Small intestine (tissue), 7 donors: Measurements from ENCODE around the gene TPSB2. TPM values are rescaled to one million over a fixed set of nuclear protein-coding genes. Genes with fewer than 3 reads are reported as not detected.

Experiments used
- DNase-seq, 2 donors: peaks; one replicate each; pipeline versions ENCODE4 v3.0.0 to v3.0.0-alpha.2; 2013
- FAIRE-seq: peaks from 2 replicates; lab custom pipeline; 2012; peaks lifted over from hg19 to GRCh38; lab: Jason Lieb, UNC
- H3K27ac ChIP-seq, 3 donors: one replicate each; pipeline ENCODE4 v1.5.1; 2013; ENCODE audit warnings: low read length in 2 of 3, mild to moderate bottlenecking in 2 of 3, control low read depth in 1 of 3, inconsistent platforms in 1 of 3, low read depth in 1 of 3, moderate library complexity in 1 of 3
- H3K27me3 ChIP-seq, 3 donors: one replicate each; pipeline ENCODE4 v1.6.1; 2013; ENCODE audit warnings: low read length in 3 of 3, inconsistent platforms in 1 of 3; ENCODE audit not compliant: control insufficient read depth in 3 of 3, insufficient read depth in 3 of 3
- H3K36me3 ChIP-seq, 3 donors: one replicate each; pipeline ENCODE4 v1.6.1; 2013; ENCODE audit warnings: low read length in 3 of 3, inconsistent platforms in 1 of 3, low read depth in 1 of 3, mild to moderate bottlenecking in 1 of 3, moderate library complexity in 1 of 3; ENCODE audit not compliant: control insufficient read depth in 3 of 3, insufficient read depth in 2 of 3
- H3K4me1 ChIP-seq, 3 donors: one replicate each; pipeline ENCODE4 v1.6.1; 2013; ENCODE audit warnings: low read length in 2 of 3, inconsistent platforms in 1 of 3, low read depth in 1 of 3, mild to moderate bottlenecking in 1 of 3, moderate library complexity in 1 of 3; ENCODE audit not compliant: control insufficient read depth in 3 of 3, insufficient read depth in 2 of 3
- H3K4me3 ChIP-seq, 3 donors: one replicate each; pipeline ENCODE4 v1.5.1; 2013; ENCODE audit warnings: low read length in 3 of 3, control low read depth in 1 of 3, inconsistent platforms in 1 of 3, low read depth in 1 of 3, mild to moderate bottlenecking in 1 of 3, moderate library complexity in 1 of 3
- H3K9me3 ChIP-seq, 2 donors: one replicate each; pipeline ENCODE4 v1.6.1; 2013; ENCODE audit warnings: low read depth in 1 of 2, low read length in 1 of 2; ENCODE audit not compliant: control insufficient read depth in 2 of 2, insufficient read depth in 1 of 2
- WGBS, 3 donors: extraction: QIAGEN DNeasy Blood & Tissue Kit; methylation state at CpG; one replicate each; pipeline ENCODE4 v1.1.7; 2013; 5-methylcytosine and 5-hydroxymethylcytosine counted together
- polyA plus RNA-seq, 4 donors: library from polyadenylated mRNA; stranded (reverse) in 3 of 4; unstranded in 1 of 4; fragments of 200-250 nt in 3 of 4; fragments of 120-200 nt in 1 of 4; gene quantifications; one replicate each; pipeline versions ENCODE4 v1.2.1 to v1.2.3, GENCODE V29; 2013
- donor health status: healthy with polysubstance abuse.
- donor health status: control.
- donor health status: control.
- donor health status: Bipolar disorder and iron deficiency.
- donor health status: healthy.

Gene TPSB2
- polyA plus RNA-seq, 4 donors = 0.47 to 58.7 (median 20.5) TPM

- FAIRE-seq (no peak), DNase-seq (no peak)
- Histone ChIP-seq H3K4me1 (no peaks in the 10 kb centered on the region), H3K27me3 (peaks cover 6 to 32% (median 15%) of the 10 kb centered on the region in 3 donors), H3K4me3 (no peak overlapping the region), H3K27ac (no peak overlapping the region), H3K36me3 (no peaks in the 10 kb centered on the region), H3K9me3 (no peaks in the 10 kb centered on the region)
- WGBS, 3 donors = 96 to 97% (median 96%) methylated on average over 16 of the region's 16 CpGs
These were observed 34.5 kb upstream of the TPSB2 start for GRCh38 chr16:1264345-1265089.

DNA sequence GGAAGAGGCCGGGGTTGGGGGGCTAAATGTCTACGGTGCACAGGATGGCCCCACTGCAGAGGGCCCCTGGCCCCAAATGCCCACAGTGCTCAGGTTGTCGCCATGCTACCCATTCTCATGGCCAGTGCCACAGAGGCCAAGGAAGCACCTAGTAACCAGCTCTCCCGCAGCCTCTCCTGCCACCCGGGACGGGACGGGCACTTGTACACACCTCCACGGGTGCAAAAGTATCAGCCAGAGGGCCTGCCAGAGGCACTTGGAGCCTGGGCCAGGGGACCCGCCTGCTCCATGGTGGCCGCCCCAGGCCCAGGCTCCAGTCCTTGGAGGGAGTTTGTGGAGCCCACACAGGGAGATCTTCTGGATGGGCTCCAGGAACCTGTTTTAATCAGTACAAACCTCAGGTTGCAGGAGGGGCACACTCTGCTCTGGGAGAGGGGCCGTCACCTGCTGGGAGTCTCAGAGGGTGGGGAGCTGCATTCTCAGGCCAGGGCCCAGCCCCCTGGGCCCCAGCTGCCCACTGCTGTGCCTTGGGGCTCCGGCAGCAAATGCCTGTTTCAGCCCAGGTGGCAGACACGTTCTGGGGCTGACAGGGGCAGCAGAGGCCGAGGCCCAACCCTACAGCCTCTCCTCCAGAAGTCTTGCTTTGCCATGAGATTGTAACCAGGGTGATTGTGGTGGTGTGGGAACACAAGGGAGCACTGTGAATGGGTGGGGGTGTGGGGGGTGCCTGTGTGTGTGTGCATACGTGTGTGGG lies 33.8 kb upstream of the TPSB2 start:
- Histone ChIP-seq H3K36me3 (no peaks in the 10 kb centered on the region), H3K9me3 (no peaks in the 10 kb centered on the region), H3K27ac (no peak overlapping the region), H3K4me3 (no peak overlapping the region), H3K4me1 (no peaks in the 10 kb centered on the region), H3K27me3 (peaks cover 6 to 40% (median 15%) of the 10 kb centered on the region in 3 donors)
- FAIRE-seq (no peak), DNase-seq (no peak)
- 60 to 81% (median 66%) methylated on average over 15 of the region's 15 CpGs for WGBS, 3 donors

GRCh38 chr16:1262846-1263221 lies 32.9 kb upstream of the TPSB2 start:
- no peaks in the 10 kb centered on the region for H3K36me3 ChIP-seq
- FAIRE-seq (no peak), DNase-seq (no peak)
- H3K4me1 ChIP-seq = no peaks in the 10 kb centered on the region
- H3K27ac ChIP-seq = no peak overlapping the region
- H3K4me3 ChIP-seq = no peak overlapping the region
- H3K27me3 ChIP-seq = peaks cover 6 to 40% (median 15%) of the 10 kb centered on the region in 3 donors
- H3K9me3 ChIP-seq = no peaks in the 10 kb centered on the region
- 75 to 84% (median 81%) methylated on average over 8 to 9 of the region's 9 CpGs for WGBS, 3 donors

- no peak for DNase-seq
- 80 to 84% (median 80%) methylated on average over 30 to 32 of the region's 32 CpGs for WGBS, 3 donors
- Histone ChIP-seq H3K36me3 (no peaks in the 10 kb centered on the region), H3K4me1 (no peaks in the 10 kb centered on the region), H3K9me3 (no peaks in the 10 kb centered on the region), H3K4me3 (no peak overlapping the region), H3K27me3 (peaks cover 6 to 40% (median 15%) of the 10 kb centered on the region in 3 donors), H3K27ac (no peak overlapping the region)
- no peak for FAIRE-seq
These were observed 32.3 kb upstream of the TPSB2 start for GRCh38 chr16:1262210-1262845.

- Histone ChIP-seq H3K4me3 (no peak overlapping the region), H3K27me3 (peaks cover 9 to 40% (median 15%) of the 10 kb centered on the region in 3 donors), H3K9me3 (no peaks in the 10 kb centered on the region), H3K36me3 (no peaks in the 10 kb centered on the region), H3K4me1 (no peaks in the 10 kb centered on the region), H3K27ac (no peak overlapping the region)
- DNase-seq (no peak), FAIRE-seq (no peak)
- 8 to 14% (median 13%) methylated on average over 38 to 47 of the region's 47 CpGs for WGBS, 3 donors
These were observed 31.3 kb upstream of the TPSB2 start for GRCh38 chr16:1261131-1261892.

DNA sequence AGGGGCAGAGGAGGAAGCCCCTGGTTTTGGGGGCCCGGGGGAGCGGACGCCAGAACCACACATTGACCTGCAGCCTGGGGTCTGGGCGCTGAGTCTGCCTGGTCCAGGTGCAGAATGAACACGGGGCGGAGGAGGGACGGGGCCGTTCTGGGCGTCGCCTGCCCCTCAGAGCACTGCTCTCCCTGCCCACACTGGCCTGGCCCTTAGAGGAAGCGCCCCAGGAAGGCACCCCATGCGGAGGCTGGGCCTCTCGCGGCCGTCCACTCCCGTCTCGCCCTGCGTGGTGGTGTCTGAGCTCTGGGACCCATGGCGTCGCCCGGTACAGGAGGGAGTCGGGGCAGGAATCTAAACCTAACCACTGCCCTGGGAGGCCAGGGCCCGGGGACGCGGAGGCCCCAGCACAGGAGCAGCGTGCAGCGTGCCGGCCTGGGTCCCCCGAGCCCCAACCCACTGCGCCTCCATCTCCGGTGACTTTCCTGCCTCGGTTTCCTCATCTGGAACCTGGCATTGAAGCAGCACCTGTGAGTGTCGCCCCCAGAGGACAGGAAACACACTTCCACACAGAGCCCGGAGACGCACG lies 30.2 kb upstream of the TPSB2 start:
- Histone ChIP-seq H3K4me3 (no peak overlapping the region), H3K27me3 (peaks cover 9 to 38% (median 15%) of the 10 kb centered on the region in 3 donors), H3K27ac (no peak overlapping the region), H3K9me3 (no peaks in the 10 kb centered on the region), H3K4me1 (no peaks in the 10 kb centered on the region), H3K36me3 (no peaks in the 10 kb centered on the region)
- no peak for DNase-seq
- 55 to 65% (median 62%) methylated on average over 34 to 36 of the region's 36 CpGs for WGBS, 3 donors
- FAIRE-seq = no peak

DNA sequence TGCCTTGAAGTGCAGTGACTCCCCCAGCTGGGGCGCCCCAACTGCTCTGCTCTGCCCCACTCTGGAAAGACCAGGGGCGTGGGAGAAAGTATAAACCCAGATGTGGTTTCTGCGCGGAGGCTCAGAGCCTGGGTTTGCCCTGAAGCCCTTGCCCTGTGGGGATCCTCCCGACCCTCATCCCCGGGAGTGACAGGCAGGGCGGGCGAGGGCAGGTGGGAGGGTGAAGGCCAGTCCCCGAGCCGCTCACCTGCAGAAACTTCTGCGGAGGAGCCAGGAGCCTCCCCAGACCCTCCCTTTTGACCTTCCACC lies 29.7 kb upstream of the TPSB2 start:
- Histone ChIP-seq H3K27me3 (peaks cover 9 to 38% (median 15%) of the 10 kb centered on the region in 3 donors), H3K27ac (no peak overlapping the region), H3K36me3 (no peaks in the 10 kb centered on the region), H3K4me1 (no peaks in the 10 kb centered on the region), H3K4me3 (no peak overlapping the region), H3K9me3 (no peaks in the 10 kb centered on the region)
- FAIRE-seq (no peak), DNase-seq (no peak)
- WGBS, 3 donors = 1 to 22% (median 3%) methylated on average over 11 of the region's 11 CpGs
